Neural progenitor cell (in vitro differentiated cells): ENCODE results near the gene SMIM36.

ENCODE experiments used
- CTCF ChIP-seq: fragments of 200-600 bp; sonication (generic); IDR thresholded peaks from 2 replicates; pipeline ENCODE4 v1.5.1; 2017; ENCODE audit warnings: antibody characterized with exemption, mild to moderate bottlenecking
- EZH2 ChIP-seq: fragments of 200-600 bp; sonication (generic); IDR thresholded peaks from 2 replicates; pipeline ENCODE4 v1.6.1; 2017; ENCODE audit warnings: antibody characterized with exemption, mild to moderate bottlenecking, moderate library complexity
- EZH2phosphoT487 ChIP-seq: fragments of 200-600 bp; sonication (generic); IDR thresholded peaks from 2 replicates; pipeline ENCODE4 v1.6.1; 2017; ENCODE audit warnings: antibody characterized with exemption

DNA sequence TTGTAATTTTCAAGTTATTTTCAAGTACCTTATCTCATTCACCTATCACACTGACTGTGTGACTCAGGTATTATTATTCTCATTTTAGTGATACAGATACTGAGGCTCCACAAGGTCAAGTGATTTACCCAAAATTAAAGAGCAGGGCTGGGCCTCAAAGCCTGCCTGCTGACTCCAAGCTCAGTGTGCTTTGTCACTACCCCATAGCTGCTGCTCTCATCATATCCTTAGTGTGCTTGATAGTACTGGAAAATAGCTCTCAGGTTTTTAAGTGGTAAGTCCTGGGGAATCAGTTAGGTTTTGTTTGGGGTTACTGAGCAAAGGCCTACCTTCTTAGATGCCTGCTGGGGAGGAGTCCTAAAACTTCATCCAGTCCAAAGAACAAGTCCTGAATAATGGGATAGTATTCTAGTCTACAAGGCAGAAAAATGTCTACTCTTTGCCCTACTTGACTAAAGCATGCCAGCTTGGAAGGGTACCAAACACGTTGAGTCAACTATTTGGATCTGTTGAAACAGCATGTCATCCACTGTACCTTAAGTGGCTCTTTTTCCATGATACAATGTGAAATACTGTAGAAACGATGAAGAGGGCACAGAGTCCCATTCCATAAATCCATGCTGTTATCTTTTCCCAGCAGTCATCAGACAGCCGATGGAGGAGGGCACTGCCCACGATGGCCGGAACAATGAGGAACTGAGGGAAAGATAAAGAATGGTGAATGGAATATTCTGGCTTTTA lies 100.4 kb downstream of the SMIM36 start:
- TF ChIP-seq CTCF (no peak), EZH2 (no peak), EZH2phosphoT487 (no peak)
